Measurements from ENCODE around the gene NRBF2.

NRBF2 gene

DNA sequence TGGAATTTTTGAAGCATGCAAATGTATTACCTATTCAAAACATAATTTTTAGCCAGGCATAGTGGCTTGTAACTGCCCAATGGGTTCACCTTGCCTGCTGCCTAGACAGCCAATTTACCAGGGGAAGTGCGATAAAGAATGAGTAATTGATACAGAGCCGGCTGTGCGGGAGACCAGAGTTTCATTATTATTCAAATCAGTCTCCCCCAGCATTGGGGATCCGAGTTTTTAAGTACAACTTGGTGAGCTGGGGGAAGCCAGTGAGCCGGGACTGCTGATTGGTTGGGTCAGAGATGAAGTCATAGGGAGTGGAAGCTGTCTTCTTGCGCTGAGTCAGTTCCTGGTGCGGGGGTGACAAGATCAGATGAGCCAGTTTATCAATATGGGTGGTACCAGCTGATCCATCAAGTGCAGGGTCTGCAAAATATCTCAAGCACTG lies 29.1 kb upstream of the NRBF2 start:
- TF ChIP-seq, protein P1, sequence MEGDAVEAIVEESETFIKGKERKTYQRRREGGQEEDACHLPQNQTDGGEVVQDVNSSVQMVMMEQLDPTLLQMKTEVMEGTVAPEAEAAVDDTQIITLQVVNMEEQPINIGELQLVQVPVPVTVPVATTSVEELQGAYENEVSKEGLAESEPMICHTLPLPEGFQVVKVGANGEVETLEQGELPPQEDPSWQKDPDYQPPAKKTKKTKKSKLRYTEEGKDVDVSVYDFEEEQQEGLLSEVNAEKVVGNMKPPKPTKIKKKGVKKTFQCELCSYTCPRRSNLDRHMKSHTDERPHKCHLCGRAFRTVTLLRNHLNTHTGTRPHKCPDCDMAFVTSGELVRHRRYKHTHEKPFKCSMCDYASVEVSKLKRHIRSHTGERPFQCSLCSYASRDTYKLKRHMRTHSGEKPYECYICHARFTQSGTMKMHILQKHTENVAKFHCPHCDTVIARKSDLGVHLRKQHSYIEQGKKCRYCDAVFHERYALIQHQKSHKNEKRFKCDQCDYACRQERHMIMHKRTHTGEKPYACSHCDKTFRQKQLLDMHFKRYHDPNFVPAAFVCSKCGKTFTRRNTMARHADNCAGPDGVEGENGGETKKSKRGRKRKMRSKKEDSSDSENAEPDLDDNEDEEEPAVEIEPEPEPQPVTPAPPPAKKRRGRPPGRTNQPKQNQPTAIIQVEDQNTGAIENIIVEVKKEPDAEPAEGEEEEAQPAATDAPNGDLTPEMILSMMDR (IDR thresholded peaks at IDR 0.05): no peak

DNA sequence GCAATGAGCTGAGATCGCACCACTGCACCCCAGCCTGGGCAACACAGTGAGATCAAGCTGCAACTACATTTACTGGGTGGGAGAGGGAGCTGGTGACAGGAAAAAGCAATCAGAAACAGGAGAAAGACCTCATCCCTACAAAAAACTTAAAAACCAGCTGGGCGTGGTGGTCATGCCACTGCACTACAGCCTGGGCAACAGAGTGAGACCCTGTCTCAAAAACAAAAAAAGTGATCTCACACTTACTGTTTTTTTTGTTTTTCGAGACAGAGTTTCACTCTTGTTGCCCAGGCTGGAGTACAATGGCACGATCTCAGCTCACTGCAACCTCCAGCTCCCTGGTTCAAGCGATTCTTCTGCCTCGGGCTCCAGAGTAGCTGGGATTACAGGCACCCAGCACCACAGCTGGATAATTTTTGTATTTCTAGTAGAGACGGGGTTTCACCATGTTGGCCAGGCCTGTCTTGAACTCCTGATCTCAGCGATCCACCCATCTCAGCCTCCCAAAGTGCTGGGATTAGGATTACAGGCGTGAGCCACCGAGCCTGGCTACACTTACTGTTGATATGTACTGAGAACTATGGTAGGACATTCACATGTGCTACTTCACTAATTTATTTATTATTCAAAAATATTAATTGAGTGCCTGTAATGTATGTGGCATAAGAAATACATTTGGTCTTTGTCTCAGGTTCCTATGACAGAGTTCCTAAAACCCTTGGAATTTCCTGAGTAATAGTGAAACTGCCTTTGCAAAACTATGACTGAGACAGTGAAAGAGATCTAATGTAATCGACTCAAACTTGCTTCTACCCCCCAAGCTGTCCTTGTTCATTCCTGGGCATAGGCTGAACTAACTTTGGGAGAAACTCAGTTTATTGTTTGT lies 27.7 kb upstream of the NRBF2 start:
- TF ChIP-seq, protein P1 (IDR thresholded peaks at IDR 0.05): no peak

- TF ChIP-seq, protein P1 (IDR thresholded peaks at IDR 0.05): no peak
Measured at GRCh38 chr10:63106111-63106755, 26.9 kb upstream of the NRBF2 start.

- TF ChIP-seq, protein P1 (IDR thresholded peaks at IDR 0.05): no peak
Measured at GRCh38 chr10:63107943-63108437, 25.1 kb upstream of the NRBF2 start.

DNA sequence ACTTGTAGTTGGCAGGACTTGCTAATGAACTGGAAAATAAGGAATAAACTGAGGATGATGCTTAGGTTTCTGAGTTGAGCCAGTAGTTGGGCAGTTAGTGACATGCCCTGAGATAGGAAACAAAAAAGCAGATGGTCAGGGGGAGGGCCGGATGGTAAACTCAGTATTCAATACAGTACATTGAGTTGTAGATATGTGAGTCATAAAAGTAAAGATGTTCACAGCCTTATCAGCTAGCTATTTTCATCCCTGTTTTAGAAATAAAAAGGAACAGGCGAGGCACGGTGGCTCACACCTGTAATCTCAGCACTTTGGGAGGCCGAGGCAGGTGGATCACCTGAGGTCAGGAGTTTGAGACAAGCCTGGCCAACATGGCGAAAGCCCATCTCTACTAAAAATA lies 22.2 kb upstream of the NRBF2 start:
- TF ChIP-seq, protein P1 (IDR thresholded peaks at IDR 0.05): no peak

DNA sequence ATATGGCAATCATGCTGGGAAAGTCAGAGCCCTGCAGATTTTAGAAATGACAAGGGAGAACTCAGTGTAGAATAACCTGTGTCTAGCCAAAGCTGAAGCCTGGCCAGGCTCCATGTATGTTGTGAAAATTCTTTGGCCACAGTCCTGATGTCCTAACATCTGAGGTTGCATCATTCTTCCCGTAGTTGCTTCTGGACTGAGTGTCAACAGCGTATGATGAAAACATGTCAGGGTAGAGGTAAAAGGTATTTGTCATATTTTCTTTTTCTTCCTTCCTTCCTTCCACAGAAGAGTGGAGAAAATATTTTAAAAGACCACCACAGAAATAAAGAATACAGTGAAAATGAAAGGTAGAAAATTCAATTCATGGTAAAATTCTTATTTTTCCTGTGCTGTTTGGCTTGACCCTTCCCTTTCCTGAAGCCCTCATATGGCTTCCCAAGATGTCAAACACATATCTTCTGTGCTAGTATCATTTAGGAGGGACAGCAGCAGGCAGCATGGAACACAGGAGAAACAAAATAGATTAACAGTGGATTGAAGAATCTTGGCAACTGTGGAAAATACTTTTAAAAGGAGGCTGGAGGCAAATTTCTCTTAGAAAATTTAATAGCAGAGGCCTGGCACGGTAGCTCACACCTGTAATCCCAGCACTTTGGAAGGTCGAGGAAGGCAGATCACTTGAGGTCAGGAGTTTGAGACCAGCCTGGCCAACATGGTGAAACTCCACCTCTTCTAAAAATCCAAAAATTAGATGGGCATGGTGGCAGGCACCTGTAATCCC lies 18.9 kb upstream of the NRBF2 start:
- TF ChIP-seq, protein P1 (IDR thresholded peaks at IDR 0.05): no peak

- TF ChIP-seq, protein P1 (IDR thresholded peaks at IDR 0.05): no peak
Measured at GRCh38 chr10:63115732-63116383, 17.3 kb upstream of the NRBF2 start.

All from LNCAP (cell line).